ENCODE data around the gene XYLB.

The XYLB gene

GRCh38 chr3:38387862-38388261 lies 41.3 kb downstream of the XYLB start:
- H3K4me3 ChIP-seq (ENCODE audit: low read depth, low read length): no peak overlapping the region
- POLR2A ChIA-PET: no interaction called here
- CTCF ChIA-PET: interaction anchor here (1.3 kb wide), 1 partner anchor 42 kb away, joined by 4 read pairs; the partner anchor contains the start of gene XYLB

GRCh38 chr3:38392604-38393163 lies 46.1 kb downstream of the XYLB start:
- no peak for TF ChIP-seq CTCF (IDR thresholded peaks at IDR 0.05; ENCODE audit: insufficient read depth, low read length, missing control alignments)
- no peak for DNase-seq (ENCODE audit: low read depth, low spot score)
- ChIA-PET POLR2A (no interaction called here), CTCF (no interaction called here)
- H3K4me3 ChIP-seq (ENCODE audit: low read depth, low read length): no peak overlapping the region

More at GRCh38 chr3:38387862-38388261, 41.3 kb downstream of the XYLB start:
- no peak for TF ChIP-seq CTCF (IDR thresholded peaks at IDR 0.05; ENCODE audit: insufficient read depth, low read length, missing control alignments)
- DNase-seq (ENCODE audit: low read depth, low spot score): no peak

- POLR2A ChIA-PET: no interaction called here
- CTCF ChIA-PET: interaction anchor here (1.8 kb wide), 1 partner anchor 125 kb away, joined by 4 read pairs; no protein-coding TSS in a partner anchor
- H3K4me3 ChIP-seq (ENCODE audit: low read depth, low read length): no peak overlapping the region
- no peak for DNase-seq (ENCODE audit: low read depth, low spot score)
- TF ChIP-seq CTCF (IDR thresholded peaks at IDR 0.05; ENCODE audit: insufficient read depth, low read length, missing control alignments): no peak
Measured at GRCh38 chr3:38396239-38396638, 49.7 kb downstream of the XYLB start.

GRCh38 chr3:38396861-38397260 lies 50.3 kb downstream of the XYLB start:
- CTCF ChIA-PET: interaction anchor here (1.3 to 1.8 kb wide), 2 partner anchors 83 to 124 kb away, joined by 3 to 4 read pairs; no protein-coding TSS in a partner anchor

GRCh38 chr3:38397320-38397719 lies 50.7 kb downstream of the XYLB start:
- H3K4me3 ChIP-seq (ENCODE audit: low read depth, low read length): no peak overlapping the region
- no peak for DNase-seq (ENCODE audit: low read depth, low spot score)
- no peak for TF ChIP-seq CTCF (IDR thresholded peaks at IDR 0.05; ENCODE audit: insufficient read depth, low read length, missing control alignments)
- ChIA-PET POLR2A (no interaction called here), CTCF (interaction anchor here (0.6 to 1.8 kb wide), 4 partner anchors 18 to 124 kb away, joined by 3 to 4 read pairs (median 3); no protein-coding TSS in a partner anchor)

More at GRCh38 chr3:38396861-38397260, 50.3 kb downstream of the XYLB start:
- POLR2A ChIA-PET: no interaction called here
- TF ChIP-seq CTCF (IDR thresholded peaks at IDR 0.05; ENCODE audit: insufficient read depth, low read length, missing control alignments): no peak
- no peak overlapping the region for H3K4me3 ChIP-seq (ENCODE audit: low read depth, low read length)
- no peak for DNase-seq (ENCODE audit: low read depth, low spot score)

- TF ChIP-seq CTCF (IDR thresholded peaks at IDR 0.05; ENCODE audit: insufficient read depth, low read length, missing control alignments): no peak
- ChIA-PET POLR2A (no interaction called here), CTCF (interaction anchor here (1.3 kb wide), 1 partner anchor 79 kb away, joined by 3 read pairs; no protein-coding TSS in a partner anchor)
- no peak overlapping the region for H3K4me3 ChIP-seq (ENCODE audit: low read depth, low read length)
- no peak for DNase-seq (ENCODE audit: low read depth, low spot score)
Measured at GRCh38 chr3:38401246-38401962, 54.8 kb downstream of the XYLB start.

Measured in AG04449 (cell line).